GM21528 (cell line): ENCODE data around the gene AOC1.

Experiments
- ATAC-seq: cut with Tn5 transposase; IDR thresholded peaks from one replicate; pipeline ENCODE4 v1.9.1; 2021; ENCODE audit warnings: mild to moderate bottlenecking, moderate library complexity; ENCODE audit not compliant: unreplicated experiment, low FRiP score

The AOC1 gene

DNA sequence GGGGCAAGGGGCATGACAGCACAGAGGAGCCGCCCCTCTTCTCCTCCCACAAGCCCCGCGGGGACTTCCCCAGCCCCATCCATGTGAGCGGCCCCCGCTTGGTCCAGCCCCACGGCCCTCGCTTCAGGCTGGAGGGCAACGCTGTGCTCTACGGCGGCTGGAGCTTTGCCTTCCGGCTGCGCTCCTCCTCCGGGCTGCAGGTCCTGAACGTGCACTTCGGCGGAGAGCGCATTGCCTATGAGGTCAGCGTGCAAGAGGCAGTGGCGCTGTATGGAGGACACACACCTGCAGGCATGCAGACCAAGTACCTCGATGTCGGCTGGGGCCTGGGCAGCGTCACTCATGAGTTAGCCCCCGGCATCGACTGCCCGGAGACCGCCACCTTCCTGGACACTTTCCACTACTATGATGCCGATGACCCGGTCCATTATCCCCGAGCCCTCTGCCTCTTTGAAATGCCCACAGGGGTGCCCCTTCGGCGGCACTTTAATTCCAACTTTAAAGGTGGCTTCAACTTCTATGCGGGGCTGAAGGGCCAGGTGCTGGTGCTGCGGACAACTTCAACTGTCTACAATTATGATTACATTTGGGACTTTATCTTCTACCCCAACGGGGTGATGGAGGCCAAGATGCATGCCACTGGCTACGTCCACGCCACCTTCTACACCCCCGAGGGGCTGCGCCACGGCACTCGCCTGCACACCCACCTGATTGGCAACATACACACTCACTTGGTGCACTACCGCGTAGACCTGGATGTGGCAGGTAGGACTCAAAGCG, 5.1 kb downstream of the AOC1 start:
- ATAC-seq: no peak

DNA sequence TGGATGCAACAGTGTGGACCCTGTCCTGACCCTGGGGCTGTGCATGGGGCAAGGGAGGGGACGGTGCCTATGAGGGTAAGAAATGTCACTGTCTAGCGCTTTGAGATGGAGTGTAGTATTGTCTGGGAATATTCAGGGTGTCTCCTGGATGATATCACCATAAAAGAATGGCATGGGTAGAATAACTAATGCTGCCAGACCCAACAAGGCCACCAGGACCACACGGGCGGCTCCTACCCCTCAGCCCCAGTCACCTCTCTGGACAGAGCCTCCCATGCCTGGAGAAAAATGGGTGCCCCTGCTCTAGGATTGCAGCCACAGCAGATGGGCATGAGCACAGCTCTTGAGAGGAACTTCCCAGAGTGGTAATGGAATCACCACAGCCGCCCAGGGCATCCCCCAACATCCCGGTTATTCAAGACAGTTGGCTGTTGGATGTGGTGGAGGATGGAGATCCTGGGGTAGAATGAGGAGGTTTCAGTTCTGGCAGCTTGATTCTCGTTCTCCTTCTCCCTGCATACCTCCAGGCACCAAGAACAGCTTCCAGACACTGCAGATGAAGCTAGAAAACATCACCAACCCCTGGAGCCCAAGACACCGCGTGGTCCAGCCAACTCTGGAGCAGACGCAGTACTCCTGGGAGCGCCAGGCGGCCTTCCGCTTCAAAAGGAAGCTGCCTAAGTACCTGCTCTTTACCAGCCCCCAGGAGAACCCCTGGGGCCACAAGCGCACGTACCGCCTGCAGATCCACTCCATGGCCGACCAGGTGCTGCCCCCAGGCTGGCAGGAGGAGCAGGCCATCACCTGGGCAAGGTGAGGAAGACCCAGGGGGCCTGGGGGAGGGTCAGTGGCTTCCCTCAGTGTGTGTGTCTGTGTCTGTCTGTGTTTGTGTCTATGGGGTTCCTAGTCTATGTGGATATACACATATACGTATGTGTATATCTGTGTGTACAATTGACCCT, 6.2 kb downstream of the AOC1 start:
- no peak for ATAC-seq

DNA sequence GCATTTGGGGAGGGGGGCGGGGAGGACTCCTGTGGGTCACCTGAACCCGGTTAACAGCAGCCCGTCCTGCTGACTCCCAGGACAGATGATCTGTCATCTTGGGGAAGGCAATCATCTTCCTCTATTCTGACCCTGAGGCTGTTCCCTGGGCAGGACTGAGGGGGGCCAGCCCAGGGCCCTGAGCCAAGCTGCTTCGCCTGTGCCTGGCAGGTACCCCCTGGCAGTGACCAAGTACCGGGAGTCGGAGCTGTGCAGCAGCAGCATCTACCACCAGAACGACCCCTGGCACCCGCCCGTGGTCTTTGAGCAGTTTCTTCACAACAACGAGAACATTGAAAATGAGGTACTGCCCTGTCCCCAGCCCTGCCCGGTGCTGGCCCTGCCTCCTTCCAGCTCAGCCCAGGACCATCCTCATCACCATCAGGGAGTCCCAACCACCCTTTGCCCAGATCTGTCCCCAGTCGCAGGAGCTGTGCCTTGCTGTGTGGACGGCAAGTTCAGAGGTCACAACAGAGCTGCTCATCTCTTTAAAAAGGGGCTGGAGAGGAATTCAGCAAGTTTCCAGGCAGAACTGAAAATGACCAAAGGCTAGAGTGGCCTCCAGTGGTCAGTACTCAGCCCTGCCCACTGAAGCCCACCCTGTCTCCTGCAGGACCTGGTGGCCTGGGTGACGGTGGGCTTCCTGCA, 8.1 kb downstream of the AOC1 start:
- no peak for ATAC-seq

DNA sequence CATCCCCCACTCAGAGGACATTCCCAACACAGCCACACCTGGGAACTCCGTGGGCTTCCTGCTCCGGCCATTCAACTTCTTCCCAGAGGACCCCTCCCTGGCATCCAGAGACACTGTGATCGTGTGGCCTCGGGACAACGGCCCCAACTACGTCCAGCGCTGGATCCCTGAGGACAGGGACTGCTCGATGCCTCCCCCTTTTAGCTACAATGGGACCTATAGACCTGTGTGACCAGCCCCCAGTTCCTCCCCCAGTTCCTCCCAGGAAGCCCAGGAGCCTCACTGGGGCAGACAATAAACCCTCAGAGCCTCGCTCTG, 8.6 kb downstream of the AOC1 start:
- no peak for ATAC-seq

DNA sequence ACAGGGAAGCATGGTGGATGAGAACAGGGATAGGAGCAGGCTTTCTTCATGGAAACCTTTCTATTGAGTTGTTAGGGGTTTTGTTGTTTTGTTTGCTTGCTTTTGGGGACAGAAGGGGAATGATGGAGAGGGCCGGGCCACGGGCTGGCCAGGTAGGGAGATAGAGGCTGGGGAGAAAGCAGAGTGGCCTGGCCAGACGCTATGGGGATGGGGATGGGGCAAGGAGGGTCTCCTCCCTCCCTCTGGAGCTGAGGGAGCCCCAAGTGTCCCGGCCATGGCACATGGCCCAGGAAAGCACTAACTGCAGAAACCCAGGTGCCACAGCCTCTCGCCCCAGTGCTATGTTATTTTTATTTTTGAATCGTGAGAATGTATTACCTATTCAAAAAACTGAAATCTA, 10.0 kb downstream of the AOC1 start:
- ATAC-seq: no peak

DNA sequence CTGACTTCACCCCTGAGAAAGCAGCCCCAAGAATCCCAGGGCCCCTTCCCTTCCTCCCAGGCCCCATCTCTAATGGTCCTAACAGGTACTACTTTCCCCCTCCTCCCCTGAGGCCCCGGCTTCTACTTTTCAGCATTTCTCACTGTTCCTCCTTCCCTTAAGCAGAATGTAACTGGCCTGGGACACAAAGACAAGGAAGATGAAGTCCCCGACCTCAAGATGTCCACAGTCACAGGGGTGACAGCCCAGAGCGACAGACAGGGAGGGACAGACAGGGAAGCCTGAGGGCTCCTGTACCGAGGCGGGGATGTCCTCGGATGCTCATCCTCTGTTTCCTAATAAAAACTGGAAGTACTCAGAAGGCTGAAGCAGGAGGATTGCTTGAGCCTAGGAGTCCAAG, 11.6 kb downstream of the AOC1 start:
- ATAC-seq: no peak

DNA sequence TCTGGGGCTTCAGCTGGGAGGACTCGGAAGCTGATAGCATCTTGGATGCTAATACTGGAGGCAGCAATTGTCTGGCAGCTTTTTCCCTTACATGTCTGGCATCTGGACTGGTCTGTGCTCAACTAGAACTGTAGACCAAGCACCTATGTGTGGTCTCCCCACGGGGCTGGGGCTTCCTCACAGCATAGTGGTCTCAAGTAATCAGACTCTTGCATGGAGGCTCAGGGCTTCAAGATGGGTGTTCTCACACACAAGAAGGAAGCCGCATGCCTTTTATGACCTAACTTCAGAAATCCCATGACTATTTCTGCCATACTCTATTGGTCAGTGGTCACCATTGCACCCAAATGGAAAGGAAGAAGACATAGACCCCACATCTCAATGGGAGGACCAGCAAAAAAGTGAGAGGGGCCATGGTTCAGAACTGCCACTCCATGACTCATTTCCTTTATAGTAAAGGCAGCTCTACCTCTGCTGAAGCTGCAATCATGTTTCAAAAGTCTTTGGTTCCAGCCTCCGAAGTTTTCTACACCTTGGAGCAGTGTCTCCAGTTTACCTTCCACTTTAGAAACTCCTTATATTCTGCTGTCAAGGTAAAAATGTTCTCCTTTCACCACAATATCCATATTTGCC, 14.7 kb downstream of the AOC1 start:
- no peak for ATAC-seq

DNA sequence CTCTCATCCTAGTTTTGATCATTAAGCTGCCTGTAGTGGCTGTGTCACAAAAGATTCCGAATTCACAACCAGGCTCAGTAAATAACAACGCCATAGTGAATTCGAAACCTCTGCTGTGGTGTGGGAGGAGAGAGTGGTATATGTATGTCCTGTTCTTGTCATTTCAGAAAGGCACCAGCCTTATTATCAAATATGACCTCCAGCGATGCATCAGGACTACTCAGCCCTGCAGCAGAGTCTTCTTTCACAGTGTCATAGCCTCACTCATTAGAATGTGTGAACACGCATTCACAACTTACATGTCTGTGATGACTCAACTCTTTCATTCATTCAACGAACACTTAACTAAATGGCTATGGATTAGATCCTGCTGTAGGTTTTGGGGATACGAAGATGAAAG, 15.3 kb downstream of the AOC1 start:
- ATAC-seq: no peak

DNA sequence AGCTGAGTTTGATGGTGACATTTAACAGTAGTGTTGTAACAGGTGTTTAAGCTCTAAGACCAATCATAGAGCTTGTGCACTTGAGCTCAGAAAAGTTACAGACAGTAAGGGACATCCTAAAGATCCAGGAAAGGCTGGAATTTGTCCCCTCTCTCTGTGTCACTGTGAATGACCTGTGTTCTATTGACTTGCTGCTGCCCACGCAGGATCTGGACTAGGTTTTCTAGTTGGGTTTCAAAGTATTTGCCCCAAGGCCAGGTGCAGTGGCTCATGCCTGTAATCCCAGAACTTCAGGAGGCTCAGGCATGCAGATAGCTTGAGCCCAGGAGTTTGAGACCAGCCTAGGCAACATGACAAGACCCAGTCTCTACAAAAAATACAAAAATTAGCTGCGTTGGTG, 17.1 kb downstream of the AOC1 start:
- no peak for ATAC-seq

DNA sequence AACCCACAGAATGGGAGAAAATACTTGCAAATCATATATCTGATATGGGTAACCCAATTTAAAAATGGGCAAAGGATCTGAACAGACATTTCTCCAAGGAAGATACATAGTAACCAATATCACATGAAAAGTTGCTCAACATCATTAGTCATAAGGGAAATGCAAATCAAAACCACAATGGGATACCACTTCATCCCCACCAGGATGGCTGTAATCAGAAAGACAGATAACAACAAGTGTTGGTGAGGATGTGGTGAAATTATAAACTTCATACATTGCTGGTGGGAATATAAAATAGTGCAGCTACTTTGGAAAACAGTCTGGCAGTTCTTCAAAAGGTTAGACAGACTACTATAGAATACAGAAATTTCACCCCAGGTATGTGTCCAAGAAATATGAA, 19.3 kb downstream of the AOC1 start:
- no peak for ATAC-seq

DNA sequence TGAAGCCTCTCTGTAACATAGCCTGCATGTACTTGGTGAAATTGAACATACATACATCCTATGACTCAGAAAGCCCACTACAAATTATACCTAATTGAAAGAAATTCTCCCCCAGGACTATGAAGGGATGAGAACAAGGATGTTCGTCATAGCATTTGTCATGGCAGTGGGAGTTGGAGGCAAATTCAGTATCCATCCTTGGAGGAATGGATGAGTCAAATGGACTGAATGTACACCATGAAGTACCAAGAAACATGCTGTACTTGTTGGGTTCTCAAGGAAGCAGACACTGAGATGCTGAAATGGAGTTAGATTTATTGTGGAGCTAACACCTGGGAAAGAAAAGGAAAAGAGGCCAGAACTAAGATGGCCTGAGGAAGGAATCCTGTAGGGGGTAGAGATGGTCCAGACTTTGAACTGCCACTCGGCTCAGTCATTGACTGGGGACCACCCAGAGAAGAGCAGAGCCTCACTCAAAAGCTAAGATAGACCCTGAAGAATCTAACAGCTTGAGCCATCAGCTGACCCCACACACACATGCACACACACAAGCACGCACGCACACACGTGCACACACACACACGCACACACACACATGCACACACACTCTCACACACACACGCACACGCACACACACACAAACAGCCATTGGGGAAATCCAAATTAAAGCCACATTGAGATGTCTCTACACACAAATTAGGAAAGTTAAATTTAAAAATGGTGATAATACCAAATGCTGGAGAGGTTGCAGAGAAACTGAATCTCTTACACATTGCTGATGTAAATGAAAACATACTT, 22.3 kb downstream of the AOC1 start:
- ATAC-seq: no peak

DNA sequence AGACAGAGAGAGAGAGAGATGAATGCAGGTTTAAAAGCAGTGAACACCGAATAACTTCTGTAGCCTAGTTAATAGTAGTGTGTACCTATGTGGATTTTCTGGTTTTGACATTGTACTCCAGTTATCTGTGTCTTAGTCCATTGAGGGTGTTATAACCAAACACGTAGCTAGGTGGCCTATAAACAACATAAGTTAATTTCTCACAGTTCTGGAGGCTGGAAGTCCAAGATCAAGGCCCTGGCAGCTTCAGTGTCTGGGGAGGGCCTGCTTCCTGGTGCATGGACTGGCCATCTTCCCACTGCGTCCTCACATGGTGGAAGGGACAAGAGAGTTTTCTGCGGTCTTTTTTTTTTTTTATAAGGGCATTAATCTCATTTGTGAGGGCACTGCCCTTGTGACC, 23.5 kb downstream of the AOC1 start:
- ATAC-seq: no peak

DNA sequence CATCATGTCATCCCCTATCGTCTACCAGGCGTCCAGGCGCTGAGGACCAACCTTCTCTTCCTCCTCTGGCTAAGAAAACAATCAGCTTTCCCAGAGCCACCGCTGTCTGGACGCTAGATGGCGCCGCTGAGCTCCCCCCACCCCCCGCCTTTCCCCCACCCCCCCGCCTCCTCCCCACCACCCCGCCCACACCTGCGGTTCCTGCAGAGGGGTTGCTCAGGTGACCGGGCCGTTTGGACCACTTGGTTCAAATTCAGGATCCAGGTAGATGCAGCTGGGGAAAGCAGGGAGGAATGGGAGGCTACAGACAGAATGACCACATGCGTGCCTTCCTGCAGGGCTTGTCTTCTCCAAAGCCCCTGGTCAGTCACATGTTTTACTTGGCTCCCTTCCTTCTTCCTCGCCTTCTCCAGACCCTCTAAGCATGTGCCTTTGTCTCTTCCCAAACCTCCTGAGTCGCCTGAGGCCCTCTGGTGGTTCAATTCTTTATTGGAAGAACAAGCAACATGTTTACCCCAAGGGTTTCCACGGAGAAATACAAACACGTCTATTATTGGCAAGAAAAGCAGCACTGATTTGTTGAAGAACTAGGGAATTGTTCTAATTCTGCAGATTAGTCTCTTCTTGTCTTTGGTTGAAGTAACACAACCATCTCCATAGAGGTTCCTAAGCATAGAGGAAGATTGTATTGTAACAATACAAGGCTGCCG, 24.7 kb downstream of the AOC1 start:
- no peak for ATAC-seq

DNA sequence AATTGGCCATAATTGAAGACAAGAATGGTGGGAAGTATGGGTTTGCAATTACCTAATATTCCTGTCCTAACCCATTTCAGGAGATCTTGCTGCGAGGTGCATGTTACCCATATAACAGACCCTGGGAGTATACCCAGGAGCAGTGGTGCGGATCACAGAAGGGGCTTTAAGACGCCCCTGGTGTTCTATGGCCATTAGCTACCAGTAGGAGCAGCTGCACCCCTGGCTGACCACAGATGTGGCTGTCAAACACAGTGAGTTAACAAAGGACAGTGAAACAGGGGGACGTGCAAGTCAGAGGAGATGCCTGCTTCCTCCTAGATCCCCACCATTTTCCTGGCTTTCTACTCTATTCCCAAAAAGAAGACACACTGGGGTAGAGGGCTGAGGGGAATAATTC, 25.2 kb downstream of the AOC1 start:
- ATAC-seq: no peak

DNA sequence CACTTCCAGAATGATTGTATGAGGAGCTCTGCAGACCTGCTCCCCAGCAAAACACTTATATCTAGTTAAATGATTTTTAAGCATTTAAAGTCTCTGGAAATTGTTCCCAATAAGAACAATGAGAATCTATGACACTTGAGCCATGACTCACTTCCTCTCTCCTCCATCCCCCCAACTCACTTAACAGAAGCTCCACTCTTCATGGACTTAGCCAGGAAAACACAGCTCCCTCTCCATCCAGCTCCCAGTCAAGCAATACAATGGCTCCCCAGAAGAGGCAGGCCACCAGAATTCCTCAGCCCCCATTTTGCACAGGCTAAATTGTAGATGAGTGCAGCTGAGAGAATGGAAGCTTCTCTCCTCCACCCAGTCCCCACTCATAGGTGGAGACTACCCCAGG, 27.0 kb downstream of the AOC1 start:
- ATAC-seq: no peak

DNA sequence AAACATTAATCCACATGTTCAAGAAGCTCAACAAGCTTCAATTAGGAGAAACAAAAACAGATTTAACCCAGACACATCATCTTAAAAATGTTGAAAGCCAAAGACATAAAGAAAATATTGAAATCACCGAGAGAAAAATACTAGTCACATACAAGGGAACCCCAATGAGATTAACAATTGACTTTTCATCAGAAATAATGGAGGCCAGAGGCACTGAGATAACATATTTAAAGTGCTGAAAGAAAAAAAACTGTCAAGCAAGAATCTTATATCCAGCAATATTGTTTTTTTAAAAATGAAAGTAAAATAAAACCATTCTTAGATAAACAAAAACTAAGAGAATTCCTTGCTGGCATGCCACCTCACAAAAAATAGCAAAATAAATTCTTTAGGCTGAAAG, 28.9 kb downstream of the AOC1 start:
- ATAC-seq: no peak

DNA sequence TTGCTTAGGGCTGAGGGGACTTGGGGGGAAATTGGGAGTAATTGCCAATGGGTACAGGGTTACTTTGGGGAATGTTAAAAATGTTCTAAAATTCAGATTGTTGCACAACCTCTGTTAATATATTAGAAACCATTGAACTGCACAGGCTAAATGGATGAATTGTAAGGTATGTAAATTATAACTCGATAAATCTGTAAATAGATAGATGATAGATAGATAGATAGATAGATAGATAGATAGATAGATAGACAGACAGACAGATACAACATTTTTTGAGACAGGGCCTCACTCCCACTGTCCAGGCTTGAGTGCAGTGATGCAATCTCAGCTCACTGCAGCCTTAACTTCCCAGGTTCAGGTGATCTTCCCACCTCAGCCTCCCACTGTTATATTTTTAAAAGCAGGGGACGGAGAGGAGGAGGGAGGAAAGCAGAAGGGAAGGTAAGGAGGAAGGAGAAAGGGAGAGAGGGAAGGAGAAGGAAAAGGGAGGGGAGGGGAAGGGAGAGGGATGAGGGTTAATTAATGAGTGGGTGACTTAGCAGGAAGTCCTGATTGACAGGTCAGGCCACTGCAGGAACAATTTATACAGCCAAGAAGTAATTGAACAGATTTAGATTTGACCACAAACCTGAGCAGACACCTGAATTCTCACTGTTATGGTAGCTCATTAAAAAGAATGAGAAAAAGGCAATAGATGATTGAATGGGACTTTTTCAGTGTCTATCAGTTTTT, 38.7 kb downstream of the AOC1 start:
- no peak for ATAC-seq

DNA sequence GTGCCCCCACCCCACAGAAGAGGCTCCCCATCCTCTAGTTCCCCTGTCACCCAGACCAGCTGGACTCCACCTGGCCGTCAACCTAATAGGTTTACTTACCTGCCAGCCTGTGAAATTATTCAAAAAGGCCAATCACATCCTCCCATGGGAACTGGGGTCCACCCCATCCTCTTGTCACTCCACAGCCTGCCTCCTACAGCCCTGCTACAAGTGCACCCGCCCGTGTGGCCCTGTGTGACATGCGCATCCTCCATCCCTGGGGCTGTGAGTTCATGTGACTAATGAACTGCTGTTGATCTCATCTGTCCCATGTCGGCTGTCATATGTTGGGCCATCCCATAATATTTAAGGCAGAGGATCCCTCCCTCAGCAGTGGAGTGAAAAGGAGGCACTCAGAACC, 39.4 kb downstream of the AOC1 start:
- ATAC-seq: no peak

DNA sequence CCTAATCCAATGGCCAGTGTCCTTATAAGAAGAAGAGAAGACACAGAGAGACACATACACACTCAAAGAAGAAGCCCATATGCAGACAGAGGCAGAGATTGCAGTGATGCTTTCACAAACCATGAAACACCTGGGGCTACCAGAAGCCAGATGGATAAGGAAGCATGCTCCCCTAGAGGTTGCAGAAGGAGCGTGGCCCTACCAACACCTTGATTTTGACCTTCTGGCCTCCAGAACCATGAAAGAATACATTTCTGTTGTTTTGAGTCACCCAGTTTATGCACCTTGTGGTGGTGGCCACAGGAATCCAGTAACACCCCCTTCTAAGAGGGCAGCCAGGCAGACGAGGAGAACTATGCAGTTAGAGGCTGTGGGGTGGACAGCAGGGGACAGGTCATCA, 43.5 kb downstream of the AOC1 start:
- no peak for ATAC-seq
